MM.1S (cell line): ENCODE measurements around the gene ZBTB49.

ENCODE experiments used
- DNase-seq: peaks from one replicate; pipeline ENCODE4 v3.0.0-alpha.2; 2015
- H2AFZ ChIP-seq: fragments of 300-600 bp; sonication (generic); 2 replicates; pipeline ENCODE4 v1.6.0; 2016; ENCODE audit warnings: antibody characterized with exemption, low read length
- H3F3A ChIP-seq: fragments of 300-600 bp; sonication (generic); 2 replicates; pipeline ENCODE4 v1.6.1; 2016; ENCODE audit warnings: mild to moderate bottlenecking, antibody characterized with exemption, low read length, moderate library complexity, mixed read lengths; ENCODE audit not compliant: insufficient read depth
- H3K27ac ChIP-seq: fragments of 300-600 bp; sonication (generic); 2 replicates; pipeline ENCODE4 v1.5.1; 2016; ENCODE audit warnings: mild to moderate bottlenecking, low read length
- H3K27me3 ChIP-seq: fragments of 300-600 bp; sonication (generic); replicated peaks from 2 replicates; pipeline ENCODE4 v1.6.0; 2016; ENCODE audit warnings: low read length; ENCODE audit not compliant: insufficient read depth
- H3K36me3 ChIP-seq: fragments of 300-600 bp; sonication (generic); replicated peaks from 2 replicates; pipeline ENCODE4 v1.6.1; 2016; ENCODE audit warnings: mild to moderate bottlenecking, low read length, mixed read lengths; ENCODE audit not compliant: insufficient read depth
- H3K4me1 ChIP-seq: fragments of 300-600 bp; sonication (generic); 2 replicates; pipeline ENCODE4 v1.6.1; 2016; ENCODE audit warnings: low read length, mixed read lengths
- H3K4me2 ChIP-seq: fragments of 300-600 bp; sonication (generic); 2 replicates; pipeline ENCODE4 v1.6.0; 2016; ENCODE audit warnings: low read depth, low read length
- H3K4me3 ChIP-seq: fragments of 300-600 bp; sonication (generic); 2 replicates; pipeline ENCODE4 v1.5.1; 2016; ENCODE audit warnings: low read length, mixed read lengths
- H3K79me2 ChIP-seq: fragments of 300-600 bp; sonication (generic); 2 replicates; pipeline ENCODE4 v1.6.1; 2016; ENCODE audit warnings: mixed run types, low read length, mixed read lengths
- H3K9ac ChIP-seq: fragments of 300-600 bp; sonication (generic); 2 replicates; pipeline ENCODE4 v1.6.1; 2016; ENCODE audit warnings: low read length, mixed read lengths
- H3K9me2 ChIP-seq: fragments of 300-600 bp; sonication (generic); replicated peaks from 2 replicates; pipeline ENCODE4 v1.6.1; 2016; ENCODE audit warnings: mild to moderate bottlenecking, low read length, mixed read lengths; ENCODE audit not compliant: insufficient read depth
- H3K9me3 ChIP-seq: fragments of 300-600 bp; sonication (generic); replicated peaks from 2 replicates; pipeline ENCODE4 v1.6.1; 2016; ENCODE audit warnings: mild to moderate bottlenecking, low read length, mixed read lengths; ENCODE audit not compliant: insufficient read depth
- H4K20me1 ChIP-seq: fragments of 300-600 bp; sonication (generic); 2 replicates; pipeline ENCODE4 v1.6.1; 2016; ENCODE audit warnings: mild to moderate bottlenecking, low read length, moderate library complexity, mixed read lengths; ENCODE audit not compliant: insufficient read depth
- CTCF ChIP-seq: fragments of 300-600 bp; sonication (generic); IDR thresholded peaks from 2 replicates; pipeline ENCODE4 v1.5.1; 2016; ENCODE audit warnings: antibody characterized with exemption, low read length, mixed read lengths
- EZH2 ChIP-seq: fragments of 300-600 bp; sonication (generic); optimal IDR thresholded peaks from 2 replicates; pipeline ENCODE3; 2017; ENCODE audit warnings: low read depth, mild to moderate bottlenecking, antibody characterized with exemption, low read length, mixed read lengths
- EZH2phosphoT487 ChIP-seq: fragments of 300-600 bp; sonication (generic); IDR thresholded peaks from 2 replicates; pipeline ENCODE4 v1.6.1; 2018; ENCODE audit warnings: antibody characterized with exemption, low read length

The ZBTB49 gene

GRCh38 chr4:4328206-4328605, 38.2 kb downstream of the ZBTB49 start:
- no peaks in the 10 kb centered on the region for H3K9me2 ChIP-seq
- H3K4me2 ChIP-seq = no peak overlapping the region
- no peak overlapping the region for H2AFZ ChIP-seq
- no peak overlapping the region for H3K4me3 ChIP-seq
- no peaks in the 10 kb centered on the region for H3K36me3 ChIP-seq
- TF ChIP-seq EZH2 (no peak), CTCF (no peak), EZH2phosphoT487 (no peak)
- H4K20me1 ChIP-seq = no peaks in the 10 kb centered on the region
- H3K9ac ChIP-seq = no peak overlapping the region
- no peak overlapping the region for H3K27ac ChIP-seq
- no peak for DNase-seq
- H3K4me1 ChIP-seq = no peaks in the 10 kb centered on the region
- H3F3A ChIP-seq = no peaks in the 10 kb centered on the region
- no peaks in the 10 kb centered on the region for H3K79me2 ChIP-seq
- H3K9me3 ChIP-seq = no peaks in the 10 kb centered on the region
- no peaks in the 10 kb centered on the region for H3K27me3 ChIP-seq

GRCh38 chr4:4328840-4329239, 38.8 kb downstream of the ZBTB49 start:
- H2AFZ ChIP-seq = no peak overlapping the region
- TF ChIP-seq EZH2phosphoT487 (no peak), EZH2 (no peak), CTCF (no peak)

DNA sequence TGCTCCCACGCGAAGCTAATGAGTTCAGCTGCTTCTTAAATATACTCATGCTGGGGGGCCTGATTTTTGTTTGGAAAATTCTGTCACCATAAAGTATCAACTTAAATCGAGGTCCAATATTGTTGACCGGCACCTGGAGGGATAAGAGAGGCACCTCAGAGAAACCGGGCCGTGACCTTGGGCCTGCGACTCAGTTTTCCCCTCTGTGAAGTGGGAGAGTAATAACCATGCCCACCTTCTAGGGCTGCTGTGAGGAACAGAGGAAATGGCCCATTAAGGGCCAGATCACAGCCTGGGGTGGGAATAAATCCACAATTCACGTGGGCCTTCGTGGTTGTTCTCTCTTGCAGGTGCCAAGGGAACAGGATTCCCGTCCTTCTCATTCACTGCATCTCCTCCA, 39.4 kb downstream of the ZBTB49 start:
- Histone ChIP-seq H3K4me3 (no peak overlapping the region), H3K4me2 (no peak overlapping the region), H3K27ac (no peak overlapping the region), H3K9me2 (no peaks in the 10 kb centered on the region), H3K79me2 (no peaks in the 10 kb centered on the region), H3F3A (no peaks in the 10 kb centered on the region), H3K27me3 (no peaks in the 10 kb centered on the region), H3K36me3 (no peaks in the 10 kb centered on the region), H3K9ac (no peak overlapping the region), H2AFZ (no peak overlapping the region), H4K20me1 (no peaks in the 10 kb centered on the region), H3K4me1 (no peaks in the 10 kb centered on the region), H3K9me3 (no peaks in the 10 kb centered on the region)
- no peak for TF ChIP-seq EZH2phosphoT487
- no peak for TF ChIP-seq EZH2
- TF ChIP-seq CTCF = no peak
- no peak for DNase-seq

More at GRCh38 chr4:4328840-4329239, 38.8 kb downstream of the ZBTB49 start:
- H3K27me3 ChIP-seq = no peaks in the 10 kb centered on the region
- H3K4me1 ChIP-seq = no peaks in the 10 kb centered on the region
- no peaks in the 10 kb centered on the region for H3K79me2 ChIP-seq
- no peak for DNase-seq
- H3K9ac ChIP-seq = no peak overlapping the region
- H3K9me3 ChIP-seq = no peaks in the 10 kb centered on the region
- H3F3A ChIP-seq = no peaks in the 10 kb centered on the region
- no peak overlapping the region for H3K4me3 ChIP-seq
- no peaks in the 10 kb centered on the region for H3K36me3 ChIP-seq
- H3K4me2 ChIP-seq = no peak overlapping the region
- H4K20me1 ChIP-seq = no peaks in the 10 kb centered on the region
- no peak overlapping the region for H3K27ac ChIP-seq
- no peaks in the 10 kb centered on the region for H3K9me2 ChIP-seq
